Tibial nerve (tissue), 4 donors: ENCODE results near the gene CFDP1. TPM values are rescaled to one million over a fixed set of nuclear protein-coding genes. Genes with fewer than 3 reads are reported as not detected.
A peak's percentile ranks its signal among the peaks of the same experiment; 100 is the strongest.

ENCODE experiments used
- DNase-seq, 2 donors: peaks; one replicate each; pipeline ENCODE4 v3.0.0-alpha.2; 2019; ENCODE audit warnings: low spot score in 2 of 2
- H3K27ac ChIP-seq, 4 donors: fragments of 200-600 bp; sonication (generic) in 3 of 4; one replicate each; pipeline ENCODE4 v1.5.1; 2017 to 2019; ENCODE audit warnings: mild to moderate bottlenecking in 1 of 4
- H3K27me3 ChIP-seq, 2 donors: fragments of 200-600 bp; sonication (generic) in 1 of 2; one replicate each; pipeline versions ENCODE4 v1.5.1 to v1.6.0; 2017 to 2019
- H3K36me3 ChIP-seq, 3 donors: fragments of 200-600 bp; sonication (generic); one replicate each; pipeline ENCODE4 v1.5.1; 2018 to 2019
- H3K4me1 ChIP-seq, 4 donors: fragments of 200-600 bp; sonication (generic) in 3 of 4; one replicate each; pipeline ENCODE4 v1.5.1; 2017 to 2019
- H3K4me3 ChIP-seq, 4 donors: fragments of 200-600 bp; sonication (generic) in 3 of 4; one replicate each; pipeline ENCODE4 v1.5.1; 2017 to 2019; ENCODE audit warnings: mild to moderate bottlenecking in 1 of 4, moderate library complexity in 1 of 4
- H3K9me3 ChIP-seq, 4 donors: fragments of 200-600 bp; sonication (generic) in 3 of 4; one replicate each; pipeline ENCODE4 v1.5.1; 2017 to 2019
- CTCF ChIP-seq, 5 experiments: fragments of 200-600 bp in 3 of 5; fragments of 450-650 bp in 2 of 5; sonication (generic) in 3 of 5; IDR thresholded peaks; one replicate each; pipeline ENCODE4 v1.5.1; 2016 to 2019; ENCODE audit warnings: antibody characterized with exemption in 5 of 5, mild to moderate bottlenecking in 3 of 5, moderate library complexity in 2 of 5
- EP300 ChIP-seq, 2 donors: sonication (generic); formaldehyde crosslinking; IDR thresholded peaks; one replicate each; pipeline ENCODE4 v1.6.1; 2017; ENCODE audit warnings: antibody characterized with exemption in 2 of 2, mild to moderate bottlenecking in 1 of 2
- POLR2A ChIP-seq, 2 donors: fragments of 450-650 bp; IDR thresholded peaks; one replicate each; pipeline ENCODE4 v1.6.1; 2017; ENCODE audit warnings: antibody characterized with exemption in 2 of 2, mild to moderate bottlenecking in 2 of 2, moderate library complexity in 2 of 2
- WGBS, 2 donors: methylation state at CpG; one replicate each; pipeline ENCODE4 v1.1.5; 2018; 5-methylcytosine and 5-hydroxymethylcytosine counted together
- total RNA-seq, 4 donors: library from RNA; depleted of rRNA; stranded (reverse); fragments of >200 nt; gene quantifications; one replicate each; pipeline ENCODE4 v1.1.0, GENCODE V29; 2016

CFDP1 gene
- total RNA-seq, 4 donors from 2014 or later, result 35.6 to 120 (median 62.4) TPM

- Histone ChIP-seq H3K36me3 (no peaks in the 10 kb centered on the region), H3K27ac (no peak overlapping the region), H3K9me3 (no peaks in the 10 kb centered on the region), H3K27me3 (no peaks in the 10 kb centered on the region), H3K4me1 (peaks cover 0 to 22% (median 2%) of the 10 kb centered on the region in 4 donors), H3K4me3 (no peak overlapping the region)
- WGBS, 2 donors, result 85 to 93% methylated on average over 2 of the region's 2 CpGs
- TF ChIP-seq CTCF (IDR thresholded peaks at IDR 0.05) (no peak), POLR2A (IDR thresholded peaks at IDR 0.05) (no peak), EP300 (IDR thresholded peaks at IDR 0.05) (no peak)
- DNase-seq, result no peak
These were observed 87.6 kb downstream of the CFDP1 start for GRCh38 chr16:75345711-75346110.

GRCh38 chr16:75343941-75344340, 89.4 kb downstream of the CFDP1 start:
- Histone ChIP-seq H3K9me3 (no peaks in the 10 kb centered on the region), H3K27me3 (no peaks in the 10 kb centered on the region), H3K4me1 (peaks cover 0 to 22% (median 4%) of the 10 kb centered on the region in 4 donors), H3K27ac (no peak overlapping the region), H3K36me3 (no peaks in the 10 kb centered on the region), H3K4me3 (no peak overlapping the region)
- TF ChIP-seq CTCF (IDR thresholded peaks at IDR 0.05), result no peak
- TF ChIP-seq EP300 (IDR thresholded peaks at IDR 0.05), result no peak
- no peak for TF ChIP-seq POLR2A (IDR thresholded peaks at IDR 0.05)
- 37 to 51% methylated on average over 3 of the region's 3 CpGs for WGBS, 2 donors
- DNase-seq, result no peak

- no peak for DNase-seq
- no peaks in the 10 kb centered on the region for H3K36me3 ChIP-seq
- no peak overlapping the region for H3K27ac ChIP-seq
- TF ChIP-seq CTCF (IDR thresholded peaks at IDR 0.05) (no peak), EP300 (IDR thresholded peaks at IDR 0.05) (no peak), POLR2A (IDR thresholded peaks at IDR 0.05) (no peak)
- 82 to 98% methylated on average over 2 of the region's 2 CpGs for WGBS, 2 donors
- peaks cover 0 to 22% (median 4%) of the 10 kb centered on the region in 4 donors for H3K4me1 ChIP-seq
- no peaks in the 10 kb centered on the region for H3K9me3 ChIP-seq
- H3K27me3 ChIP-seq, result no peaks in the 10 kb centered on the region
- no peak overlapping the region for H3K4me3 ChIP-seq
These were observed 90.0 kb downstream of the CFDP1 start for GRCh38 chr16:75343286-75343685.

DNA sequence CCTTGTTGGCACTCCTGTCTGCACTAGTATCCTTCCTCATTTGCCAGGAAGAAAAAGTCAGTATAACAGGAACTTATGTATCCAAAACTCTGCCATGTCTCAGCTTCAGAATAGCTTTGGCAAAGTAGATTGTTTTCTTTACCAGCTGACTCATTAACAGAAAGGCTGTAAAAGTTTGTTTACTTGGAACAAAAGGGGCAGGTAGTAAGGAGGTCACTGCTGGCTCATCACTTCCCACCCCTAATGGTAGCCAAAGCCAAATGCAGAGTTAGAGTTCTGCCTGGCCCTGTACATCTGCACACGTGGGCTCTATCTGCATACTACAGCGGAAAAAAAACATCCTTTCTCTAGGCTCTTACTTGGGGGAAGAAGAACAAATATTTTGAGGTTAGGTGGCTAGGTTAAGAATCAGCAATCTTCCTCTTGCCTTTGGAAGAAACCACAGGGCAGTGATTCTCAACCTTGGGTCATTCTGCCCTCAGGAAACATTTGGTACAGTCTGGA, 90.9 kb downstream of the CFDP1 start:
- Histone ChIP-seq H3K9me3 (no peaks in the 10 kb centered on the region), H3K27me3 (no peaks in the 10 kb centered on the region), H3K4me3 (no peak overlapping the region), H3K36me3 (no peaks in the 10 kb centered on the region), H3K27ac (no peak overlapping the region), H3K4me1 (peaks cover 0 to 22% (median 4%) of the 10 kb centered on the region in 4 donors)
- TF ChIP-seq EP300 (IDR thresholded peaks at IDR 0.05), result peak in 1 of 2 donors; percentile 44
- TF ChIP-seq POLR2A (IDR thresholded peaks at IDR 0.05), result no peak
- DNase-seq, result no peak
- 56 to 67% methylated on average over 2 of the region's 2 CpGs for WGBS, 2 donors

GRCh38 chr16:75341564-75342307, 91.6 kb downstream of the CFDP1 start:
- Histone ChIP-seq H3K36me3 (no peaks in the 10 kb centered on the region), H3K9me3 (no peaks in the 10 kb centered on the region), H3K27ac (peak overlapping the region in 1 of 4 donors; percentile 28), H3K4me3 (no peak overlapping the region), H3K4me1 (peaks cover 0 to 22% (median 4%) of the 10 kb centered on the region in 4 donors), H3K27me3 (no peaks in the 10 kb centered on the region)
- DNase-seq, result no peak
- WGBS, 2 donors, result 44 to 52% methylated on average over 4 of the region's 4 CpGs
- no peak for TF ChIP-seq CTCF (IDR thresholded peaks at IDR 0.05)
